Calu3 (cell line): ENCODE measurements around the gene LRFN2. TPM values are rescaled to one million over a fixed set of nuclear protein-coding genes. Genes with fewer than 3 reads are reported as not detected.

ENCODE experiments used
- BruUV-seq: library from RNA; stranded (reverse); fragments of 400-500 nt; replicated peaks from 2 replicates; lab custom pipeline; 2021; lab: Mats Ljungman, UMichigan
- CTCF ChIA-PET: fragments of 300-600 bp; sonication (Branson Sonifier 250); formaldehyde crosslinking; loops from one replicate; lab custom pipeline; 2022; ENCODE audit warnings: antibody characterized with exemption; lab: Charles Lee
- DNase-seq: peaks from one replicate; pipeline ENCODE4 v3.0.0; 2022
- H3K27ac Mint-ChIP-seq: one replicate; pipeline ENCODE4 v1.8.0; 2022; ENCODE audit warnings: mixed read lengths; ENCODE audit not compliant: unreplicated experiment
- H3K27me3 Mint-ChIP-seq: one replicate; pipeline ENCODE4 v1.8.0; 2022; ENCODE audit warnings: mixed read lengths; ENCODE audit not compliant: unreplicated experiment
- H3K36me3 Mint-ChIP-seq: one replicate; pipeline ENCODE4 v1.8.0; 2022; ENCODE audit warnings: mild to moderate bottlenecking, moderate library complexity, mixed read lengths; ENCODE audit not compliant: insufficient read depth, unreplicated experiment
- H3K4me1 Mint-ChIP-seq: one replicate; pipeline ENCODE4 v1.8.0; 2022; ENCODE audit warnings: mild to moderate bottlenecking, low read depth, mixed read lengths; ENCODE audit not compliant: unreplicated experiment
- H3K4me3 Mint-ChIP-seq: one replicate; pipeline ENCODE4 v1.8.0; 2022; ENCODE audit warnings: mild to moderate bottlenecking, low read depth, moderate library complexity, mixed read lengths; ENCODE audit not compliant: unreplicated experiment
- H3K9me3 Mint-ChIP-seq: one replicate; pipeline ENCODE4 v1.8.0; 2022; ENCODE audit warnings: low read depth, mixed read lengths; ENCODE audit not compliant: unreplicated experiment
- CTCF ChIP-seq: fragments of 200-600 bp; IDR thresholded peaks from one replicate; pipeline ENCODE4 v1.8.0; 2022; ENCODE audit warnings: antibody characterized with exemption; ENCODE audit not compliant: unreplicated experiment
- intact Hi-C: fragments of 100-400 bp; cut with micrococcal nuclease; formaldehyde crosslinking; loops from one replicate; pipeline ENCODE4 v1.10.0; 2022; ENCODE audit not compliant: unreplicated experiment
- total RNA-seq: library from RNA; stranded (reverse); gene quantifications from 2 replicates; pipeline ENCODE4 v1.2.3, GENCODE V29; 2022

Gene LRFN2
- total RNA-seq, 1 experiment from 2014 or later: not detected

GRCh38 chr6:40376113-40376650 is 211.0 kb downstream of the LRFN2 start:
- CTCF ChIA-PET: no interaction called here
- no peak for TF ChIP-seq CTCF

GRCh38 chr6:40373267-40373666 is 213.9 kb downstream of the LRFN2 start:
- Mint-ChIP-seq H3K27ac (no peak overlapping the region), H3K4me1 (no peaks in the 10 kb centered on the region), H3K36me3 (no peaks in the 10 kb centered on the region), H3K27me3 (no peaks in the 10 kb centered on the region), H3K9me3 (no peaks in the 10 kb centered on the region), H3K4me3 (no peak overlapping the region)
- intact Hi-C loops: no loop called here
- DNase-seq: no peak
- CTCF ChIA-PET: no interaction called here
- BruUV-seq: no TSS peak
- TF ChIP-seq CTCF: no peak

More at GRCh38 chr6:40376113-40376650, 211.0 kb downstream of the LRFN2 start:
- Mint-ChIP-seq H3K27ac (no peak overlapping the region), H3K36me3 (no peaks in the 10 kb centered on the region), H3K4me1 (no peaks in the 10 kb centered on the region), H3K4me3 (no peak overlapping the region), H3K27me3 (peaks cover 15% of the 10 kb centered on the region), H3K9me3 (no peaks in the 10 kb centered on the region)
- intact Hi-C loops: no loop called here
- no TSS peak for BruUV-seq
- DNase-seq: no peak

- no peaks in the 10 kb centered on the region for H3K36me3 Mint-ChIP-seq
- no peak overlapping the region for H3K27ac Mint-ChIP-seq
- TF ChIP-seq CTCF: no peak
- no peaks in the 10 kb centered on the region for H3K9me3 Mint-ChIP-seq
- no TSS peak for BruUV-seq
- CTCF ChIA-PET: no interaction called here
- intact Hi-C loops: no loop called here
- no peaks in the 10 kb centered on the region for H3K4me1 Mint-ChIP-seq
- no peaks in the 10 kb centered on the region for H3K27me3 Mint-ChIP-seq
- H3K4me3 Mint-ChIP-seq: no peak overlapping the region
- DNase-seq: no peak
These were observed 215.5 kb downstream of the LRFN2 start for GRCh38 chr6:40371621-40372020.

GRCh38 chr6:40371095-40371494 is 216.1 kb downstream of the LRFN2 start:
- Mint-ChIP-seq H3K9me3 (no peaks in the 10 kb centered on the region), H3K4me3 (no peak overlapping the region), H3K36me3 (no peaks in the 10 kb centered on the region), H3K27ac (no peak overlapping the region), H3K4me1 (no peaks in the 10 kb centered on the region), H3K27me3 (no peaks in the 10 kb centered on the region)
- no TSS peak for BruUV-seq
- intact Hi-C loops: no loop called here
- CTCF ChIA-PET: no interaction called here
- TF ChIP-seq CTCF: no peak
- no peak for DNase-seq
